A549 (cell line): ENCODE results near the gene HCN3. TPM values are rescaled to one million over a fixed set of nuclear protein-coding genes. Genes with fewer than 3 reads are reported as not detected.
"Not testable (repeated sequence)": the region's sequence is repeated elsewhere in the genome, so short reads cannot be mapped to it uniquely, and the experiment has no call there.

Source experiments
- ATAC-seq, 2 experiments: fragments of 200-7000 bp in 1 of 2; fragments of >200 bp in 1 of 2; cut with Nextera tagmentation in 1 of 2; cut with Tn5 transposase in 1 of 2; 3 replicates each; pipeline versions ENCODE4 v1.8.0 to v1.9.1; 2018 to 2020; ENCODE audit warnings: mild to moderate bottlenecking in 1 of 2, moderate library complexity in 1 of 2
- CTCF ChIA-PET: fragments of 300-600 bp; sonication (Branson Sonifier 250); formaldehyde crosslinking; extraction: SDS; loops from one replicate; lab custom pipeline; 2021; ENCODE audit warnings: antibody characterized with exemption, inconsistent platforms; lab: Yijun Ruan, JAX
- POLR2A ChIA-PET: fragments of 350-600 bp; formaldehyde crosslinking; extraction: SDS; loops from one replicate; lab custom pipeline; 2021; ENCODE audit warnings: antibody characterized with exemption, inconsistent platforms; lab: Yijun Ruan, JAX
- DNase-seq, 2 experiments: peaks; one replicate each; pipeline versions ENCODE4 v3.0.0 to v3.0.0-alpha.2; 2011 to 2016; ENCODE audit warnings: low read depth in 1 of 2, low spot score in 1 of 2
- FAIRE-seq: peaks from 2 replicates; lab custom pipeline; 2011; peaks lifted over from hg19 to GRCh38; lab: Jason Lieb, UNC
- H3K27ac ChIP-seq, 2 experiments: fragments of >200 bp; sonication (Bioruptor Twin); formaldehyde crosslinking; 3 replicates each; pipeline ENCODE4 v1.5.1; 2016 to 2017
- H3K4me1 ChIP-seq: fragments of >200 bp; sonication (Bioruptor Twin); formaldehyde crosslinking; 3 replicates; pipeline ENCODE4 v1.6.1; 2016
- H3K4me2 ChIP-seq: fragments of >200 bp; sonication (Bioruptor Twin); formaldehyde crosslinking; 3 replicates; pipeline ENCODE4 v1.6.1; 2016
- H3K4me3 ChIP-seq: fragments of >200 bp; sonication (Bioruptor Twin); formaldehyde crosslinking; 3 replicates; pipeline ENCODE4 v1.5.1; 2016
- H3K9me3 ChIP-seq: fragments of >200 bp; sonication (Bioruptor Twin); formaldehyde crosslinking; 3 replicates; pipeline ENCODE4 v1.6.1; 2016
- BHLHE40 ChIP-seq: IDR thresholded peaks from 2 replicates; pipeline ENCODE4 v1.6.1; 2012; ENCODE audit warnings: low read depth, low read length, inconsistent platforms
- CEBPB ChIP-seq, 2 experiments: fragments of >200 bp in 1 of 2; sonication (Bioruptor Twin) in 1 of 2; formaldehyde crosslinking in 1 of 2; IDR thresholded peaks; 2 replicates each; pipeline ENCODE4 v1.6.1; 2012 to 2016
- CHD4 ChIP-seq: fragments of 200-600 bp; sonication (generic); IDR thresholded peaks from 2 replicates; pipeline ENCODE4 v1.6.1; 2016; ENCODE audit warnings: antibody characterized with exemption, mild to moderate bottlenecking, borderline replicate concordance
- EHF ChIP-seq: fragments of 250-450 bp; sonication (Bioruptor Pico); IDR thresholded peaks from 2 replicates; pipeline ENCODE4 v1.5.0; 2020; ENCODE audit warnings: mild to moderate bottlenecking
- EHMT2 ChIP-seq: fragments of 200-600 bp; sonication (generic); IDR thresholded peaks from 2 replicates; pipeline ENCODE4 v1.6.1; 2016; ENCODE audit warnings: antibody characterized with exemption, low read depth, mild to moderate bottlenecking, moderate library complexity
- ESRRA ChIP-seq: fragments of 150-350 bp; IDR thresholded peaks from 2 replicates; pipeline ENCODE4 v1.6.1; 2014; ENCODE audit warnings: mild to moderate bottlenecking, low read length, borderline replicate concordance
- HOXA7 ChIP-seq: fragments of 250-450 bp; sonication (Bioruptor Pico); IDR thresholded peaks from 2 replicates; pipeline ENCODE4 v1.5.0; 2020; ENCODE audit warnings: mild to moderate bottlenecking, moderate library complexity
- HOXB13 ChIP-seq: fragments of 250-450 bp; sonication (Bioruptor Pico); IDR thresholded peaks from 2 replicates; pipeline ENCODE4 v1.5.0; 2020; ENCODE audit warnings: low read depth, mild to moderate bottlenecking, moderate library complexity
- HOXB5 ChIP-seq: fragments of 250-450 bp; sonication (Bioruptor Pico); IDR thresholded peaks from 2 replicates; pipeline ENCODE4 v1.5.0; 2020; ENCODE audit warnings: mild to moderate bottlenecking, moderate library complexity
- NFE2L2 ChIP-seq: fragments of 150-350 bp; conservative IDR thresholded peaks from 2 replicates; pipeline ENCODE4 v1.6.1; 2014; ENCODE audit warnings: low read length
- NPAS2 ChIP-seq: fragments of 250-450 bp; sonication (Bioruptor Pico); IDR thresholded peaks from 2 replicates; pipeline ENCODE4 v1.8.0; 2022; ENCODE audit warnings: mild to moderate bottlenecking, moderate library complexity, borderline replicate concordance
- RNF2 ChIP-seq: fragments of 200-600 bp; sonication (generic); IDR thresholded peaks from 2 replicates; pipeline ENCODE4 v1.6.1; 2016; ENCODE audit warnings: low read depth, mild to moderate bottlenecking, antibody characterized with exemption, moderate library complexity, borderline replicate concordance
- USF2 ChIP-seq: fragments of 450-650 bp; IDR thresholded peaks from 2 replicates; pipeline ENCODE4 v1.6.1; 2014; ENCODE audit warnings: antibody characterized with exemption
- WGBS: methylation state at CpG from one replicate; pipeline ENCODE4 v1.1.6; 2017; ENCODE audit errors: missing lambda C conversion rate; 5-methylcytosine and 5-hydroxymethylcytosine counted together
- polyA plus RNA-seq, 4 experiments: library from polyadenylated mRNA; depleted of rRNA in 3 of 4; stranded (reverse); fragments of >200 nt; fragmentation: RNase III in 1 of 4; extraction: RNeasy Plus Mini Kit Qiagen cat#74134 plus additional on column Dnase treatment in 1 of 4; gene quantifications; 2 replicates in 3 of 4; 3 replicates in 1 of 4; pipeline ENCODE4 v1.2.3, GENCODE V29; 2011 to 2017
- TF ChIP-seq, protein P1 (sequence below): IDR thresholded peaks from 2 replicates; pipeline ENCODE4 v1.6.1; 2012
- TF ChIP-seq, protein P2 (sequence below): IDR thresholded peaks from 2 replicates; pipeline ENCODE4 v1.6.1; 2012
- TF ChIP-seq, protein P3 (sequence below): fragments of >200 bp; sonication (Bioruptor Twin); formaldehyde crosslinking; IDR thresholded peaks from 3 replicates; pipeline ENCODE4 v1.6.1; 2016

HCN3 gene
- polyA plus RNA-seq, 2 of the 4 experiments (the other 2 are of a cell fraction) = 4.1 to 8.1 TPM

- FAIRE-seq = no peak
- POLR2A ChIA-PET = interaction anchor here (0.8 to 1.8 kb wide), 2 partner anchors 34 to 53 kb away, joined by 3 to 12 read pairs; no protein-coding TSS in a partner anchor
- H3K4me2 ChIP-seq = peak overlapping the region; percentile 69
- no peak for DNase-seq
- TF ChIP-seq NPAS2 (CRISPR knock-in tag) (no peak), CHD4 (no peak), ESRRA (no peak), NFE2L2 (no peak), BHLHE40 (no peak), RNF2 (no peak), HOXB13 (CRISPR knock-in tag) (no peak), HOXB5 (CRISPR knock-in tag) (no peak), EHMT2 (no peak)
- WGBS = 81% methylated on average over 9 of the region's 9 CpGs
- H3K9me3 ChIP-seq = no peaks in the 10 kb centered on the region
- peaks cover 41% of the 10 kb centered on the region for H3K4me1 ChIP-seq
- no peak for ATAC-seq
- H3K4me3 ChIP-seq = peak overlapping the region; percentile 23
- H3K27ac ChIP-seq = peak overlapping the region; percentile 78 to 89
- CTCF ChIA-PET = interaction anchor here (1.1 to 6.6 kb wide), 6 partner anchors 8 to 52 kb away, joined by 3 to 96 read pairs (median 6); partner anchors contain the start of genes MTX1 and THBS3
Observed at GRCh38 chr1:155228096-155228427, 49.2 kb upstream of the HCN3 start.

GRCh38 chr1:155231302-155231701 is 46.0 kb upstream of the HCN3 start:
- not testable (repeated sequence) for FAIRE-seq, H3K4me1 ChIP-seq, DNase-seq, ATAC-seq, H3K4me2 ChIP-seq, H3K4me3 ChIP-seq, H3K9me3 ChIP-seq, H3K27ac ChIP-seq
- 85% methylated on average over 3 of the region's 3 CpGs for WGBS
- POLR2A ChIA-PET = interaction anchor here (0.6 kb wide), 1 partner anchor 994 kb away, joined by 11 read pairs; no protein-coding TSS in a partner anchor
- CTCF ChIA-PET = interaction anchor here (0.7 to 2.0 kb wide), 3 partner anchors 19 to 37 kb away, joined by 3 to 5 read pairs (median 4); no protein-coding TSS in a partner anchor

GRCh38 chr1:155232001-155232978 is 45.0 kb upstream of the HCN3 start:
- 80% methylated on average over 13 of the region's 13 CpGs for WGBS
- ATAC-seq, H3K9me3 ChIP-seq, H3K4me2 ChIP-seq, H3K4me1 ChIP-seq, H3K4me3 ChIP-seq, H3K27ac ChIP-seq, FAIRE-seq, DNase-seq, POLR2A ChIA-PET: not testable (repeated sequence)
- CTCF ChIA-PET = interaction anchor here (0.7 to 2.0 kb wide), 3 partner anchors 18 to 38 kb away, joined by 3 to 5 read pairs (median 4); no protein-coding TSS in a partner anchor

- FAIRE-seq, H3K9me3 ChIP-seq, H3K4me3 ChIP-seq, H3K4me2 ChIP-seq, POLR2A ChIA-PET, CTCF ChIA-PET, H3K4me1 ChIP-seq, H3K27ac ChIP-seq, DNase-seq: not testable (repeated sequence)
- ATAC-seq = peak; percentile 48 to 62; a peak in 3 of 6 replicates
- WGBS = 75% methylated on average over 1 of the region's 5 CpGs
Observed at GRCh38 chr1:155233502-155233901, 43.8 kb upstream of the HCN3 start.

- H3K4me3 ChIP-seq, H3K4me1 ChIP-seq, H3K4me2 ChIP-seq, DNase-seq, FAIRE-seq, H3K9me3 ChIP-seq, POLR2A ChIA-PET, H3K27ac ChIP-seq, ATAC-seq: not testable (repeated sequence)
- WGBS = 91% methylated on average over 7 of the region's 9 CpGs
- CTCF ChIA-PET = interaction anchor here (1.2 to 1.8 kb wide), 2 partner anchors 15 to 60 kb away, joined by 3 to 10 read pairs; no protein-coding TSS in a partner anchor
Observed at GRCh38 chr1:155235375-155235774, 41.9 kb upstream of the HCN3 start.

- TF ChIP-seq EHF (CRISPR knock-in tag) (no peak), CEBPB (IDR thresholded peaks at IDR 0.05) (0 out of 4 replicates have a peak, but pooled peaks of 1 of the 2 experiments have one; percentile 16), HOXA7 (CRISPR knock-in tag) (no peak), USF2 (no peak)
- TF ChIP-seq, protein P1, sequence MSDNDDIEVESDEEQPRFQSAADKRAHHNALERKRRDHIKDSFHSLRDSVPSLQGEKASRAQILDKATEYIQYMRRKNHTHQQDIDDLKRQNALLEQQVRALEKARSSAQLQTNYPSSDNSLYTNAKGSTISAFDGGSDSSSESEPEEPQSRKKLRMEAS = no peak
- TF ChIP-seq, protein P2, sequence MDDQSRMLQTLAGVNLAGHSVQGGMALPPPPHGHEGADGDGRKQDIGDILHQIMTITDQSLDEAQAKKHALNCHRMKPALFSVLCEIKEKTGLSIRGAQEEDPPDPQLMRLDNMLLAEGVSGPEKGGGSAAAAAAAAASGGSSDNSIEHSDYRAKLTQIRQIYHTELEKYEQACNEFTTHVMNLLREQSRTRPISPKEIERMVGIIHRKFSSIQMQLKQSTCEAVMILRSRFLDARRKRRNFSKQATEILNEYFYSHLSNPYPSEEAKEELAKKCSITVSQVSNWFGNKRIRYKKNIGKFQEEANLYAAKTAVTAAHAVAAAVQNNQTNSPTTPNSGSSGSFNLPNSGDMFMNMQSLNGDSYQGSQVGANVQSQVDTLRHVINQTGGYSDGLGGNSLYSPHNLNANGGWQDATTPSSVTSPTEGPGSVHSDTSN = no peak
- TF ChIP-seq, protein P3, sequence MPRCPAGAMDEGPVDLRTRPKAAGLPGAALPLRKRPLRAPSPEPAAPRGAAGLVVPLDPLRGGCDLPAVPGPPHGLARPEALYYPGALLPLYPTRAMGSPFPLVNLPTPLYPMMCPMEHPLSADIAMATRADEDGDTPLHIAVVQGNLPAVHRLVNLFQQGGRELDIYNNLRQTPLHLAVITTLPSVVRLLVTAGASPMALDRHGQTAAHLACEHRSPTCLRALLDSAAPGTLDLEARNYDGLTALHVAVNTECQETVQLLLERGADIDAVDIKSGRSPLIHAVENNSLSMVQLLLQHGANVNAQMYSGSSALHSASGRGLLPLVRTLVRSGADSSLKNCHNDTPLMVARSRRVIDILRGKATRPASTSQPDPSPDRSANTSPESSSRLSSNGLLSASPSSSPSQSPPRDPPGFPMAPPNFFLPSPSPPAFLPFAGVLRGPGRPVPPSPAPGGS = no peak
Observed at GRCh38 chr1:155236451-155236850, 40.8 kb upstream of the HCN3 start.

More at GRCh38 chr1:155236451-155236850, 40.8 kb upstream of the HCN3 start:
- DNase-seq = no peak
- no peak overlapping the region for H3K27ac ChIP-seq
- no peak for FAIRE-seq
- ChIA-PET CTCF (interaction anchor here (1.0 to 1.8 kb wide), 3 partner anchors 8 to 61 kb away, joined by 3 to 10 read pairs (median 3); no protein-coding TSS in a partner anchor), POLR2A (no interaction called here)
- H3K4me3 ChIP-seq = no peak overlapping the region
- no peak for ATAC-seq
- WGBS = 74% methylated on average over 5 of the region's 5 CpGs
- H3K4me2 ChIP-seq = no peak overlapping the region
- H3K9me3 ChIP-seq = no peaks in the 10 kb centered on the region
- peaks cover 8% of the 10 kb centered on the region for H3K4me1 ChIP-seq
